Epithelial cell of esophagus (primary cell): ENCODE data around the gene PUS3.

Experiments
- DNase-seq: peaks from one replicate; pipeline ENCODE4 v3.0.0; 2010; ENCODE audit warnings: low read depth
- H3K4me3 ChIP-seq: 2 replicates; pipeline ENCODE4 v1.5.1; 2011; ENCODE audit warnings: mild to moderate bottlenecking, low read length, control low read depth
- TF ChIP-seq, protein P1 (sequence below): IDR thresholded peaks from 2 replicates; pipeline ENCODE4 v1.5.1; 2011; ENCODE audit warnings: low read depth, mild to moderate bottlenecking, low read length, control low read depth, inconsistent platforms; ENCODE audit not compliant: insufficient read depth; ENCODE audit errors: missing control alignments

PUS3 gene

GRCh38 chr11:125902277-125902926 is 604 bp downstream of the PUS3 start:
- no peak for DNase-seq
- TF ChIP-seq, protein P1, sequence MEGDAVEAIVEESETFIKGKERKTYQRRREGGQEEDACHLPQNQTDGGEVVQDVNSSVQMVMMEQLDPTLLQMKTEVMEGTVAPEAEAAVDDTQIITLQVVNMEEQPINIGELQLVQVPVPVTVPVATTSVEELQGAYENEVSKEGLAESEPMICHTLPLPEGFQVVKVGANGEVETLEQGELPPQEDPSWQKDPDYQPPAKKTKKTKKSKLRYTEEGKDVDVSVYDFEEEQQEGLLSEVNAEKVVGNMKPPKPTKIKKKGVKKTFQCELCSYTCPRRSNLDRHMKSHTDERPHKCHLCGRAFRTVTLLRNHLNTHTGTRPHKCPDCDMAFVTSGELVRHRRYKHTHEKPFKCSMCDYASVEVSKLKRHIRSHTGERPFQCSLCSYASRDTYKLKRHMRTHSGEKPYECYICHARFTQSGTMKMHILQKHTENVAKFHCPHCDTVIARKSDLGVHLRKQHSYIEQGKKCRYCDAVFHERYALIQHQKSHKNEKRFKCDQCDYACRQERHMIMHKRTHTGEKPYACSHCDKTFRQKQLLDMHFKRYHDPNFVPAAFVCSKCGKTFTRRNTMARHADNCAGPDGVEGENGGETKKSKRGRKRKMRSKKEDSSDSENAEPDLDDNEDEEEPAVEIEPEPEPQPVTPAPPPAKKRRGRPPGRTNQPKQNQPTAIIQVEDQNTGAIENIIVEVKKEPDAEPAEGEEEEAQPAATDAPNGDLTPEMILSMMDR, result no peak
- H3K4me3 ChIP-seq, result peak overlapping the region; percentile 88

DNA sequence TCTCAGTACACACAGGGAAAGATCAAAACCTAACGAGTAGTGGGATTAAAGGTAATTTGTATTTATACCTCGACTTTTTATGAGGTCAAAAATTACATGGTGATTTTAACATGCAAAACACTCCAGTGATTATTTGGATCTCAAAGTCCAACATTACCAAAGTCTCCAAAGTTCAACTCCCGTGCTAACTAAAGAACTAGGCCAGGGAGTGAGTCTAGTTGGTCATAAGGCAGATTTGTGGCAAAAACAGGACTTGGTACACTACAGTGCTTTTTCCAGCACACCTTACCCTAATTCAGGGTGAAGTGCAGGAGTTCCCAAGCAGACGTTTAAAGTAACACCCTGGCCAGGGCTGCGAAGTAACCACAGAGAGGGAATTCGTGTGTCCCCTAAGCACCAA is 1.1 kb downstream of the PUS3 start:
- peak overlapping the region; percentile 88 for H3K4me3 ChIP-seq
- TF ChIP-seq, protein P1, result no peak
- DNase-seq, result no peak

- H3K4me3 ChIP-seq, result no peak overlapping the region
- TF ChIP-seq, protein P1, result no peak
- DNase-seq, result no peak
Measured at GRCh38 chr11:125892994-125893393, 10.0 kb downstream of the PUS3 start.

DNA sequence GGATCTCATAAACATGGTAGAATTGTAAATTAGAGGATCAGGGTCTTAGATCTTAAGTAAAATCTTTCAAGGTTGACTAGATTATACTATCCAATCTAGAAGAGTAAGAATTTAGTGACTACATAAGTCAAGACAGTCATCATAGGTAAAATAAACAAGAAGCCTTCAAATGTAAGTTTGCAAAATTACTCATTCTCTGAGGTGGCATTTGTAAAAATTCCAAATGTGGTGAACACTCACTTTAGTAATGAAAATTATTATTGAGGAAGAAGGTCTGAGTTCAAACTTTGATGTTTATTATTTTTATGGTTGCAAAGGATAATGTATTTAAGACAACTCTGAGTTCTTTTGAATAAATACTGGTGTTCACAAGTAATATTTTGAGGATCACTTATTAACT is 10.9 kb downstream of the PUS3 start:
- peak; percentile 34 for DNase-seq

GRCh38 chr11:125890447-125891100 is 12.4 kb downstream of the PUS3 start:
- no peak overlapping the region for H3K4me3 ChIP-seq
- no peak for DNase-seq
- TF ChIP-seq, protein P1, result no peak

More for the DNA sequence above, 10.9 kb downstream of the PUS3 start:
- H3K4me3 ChIP-seq, result no peak overlapping the region
- TF ChIP-seq, protein P1, result no peak

- peak within 1 kb of the TSS; percentile 75 for H3K4me3 ChIP-seq
- DNase-seq, result peak; percentile 98
- TF ChIP-seq, protein P1, result peak; percentile 34
Measured at GRCh38 chr11:125887373-125888324, 15.4 kb downstream of the PUS3 start, which contains the start of gene HYLS1. HYLS1 (plus strand) TSS chr11:125887668; CDS start chr11:125899369, 11,701 bp downstream.
